Endothelial cell of umbilical vein (primary cell): Measurements from ENCODE around the gene GKN2. TPM values are rescaled to one million over a fixed set of nuclear protein-coding genes. Genes with fewer than 3 reads are reported as not detected.

ENCODE experiments used
- BruUV-seq: library from RNA; stranded (reverse); fragments of 400-500 nt; replicated peaks from 2 replicates; lab custom pipeline; 2021; lab: Mats Ljungman, UMichigan
- CTCF ChIA-PET: fragments of 300-600, 350-600 bp; sonication (Branson Sonifier 250); formaldehyde crosslinking; loops from one replicate; lab custom pipeline; 2021; ENCODE audit warnings: antibody characterized with exemption, inconsistent platforms; lab: Charles Lee
- POLR2A ChIA-PET: fragments of 300-600, 350-600 bp; sonication (Branson Sonifier 250); formaldehyde crosslinking; loops from one replicate; lab custom pipeline; 2021; ENCODE audit warnings: antibody characterized with exemption, inconsistent platforms; lab: Charles Lee
- DNase-seq: peaks from one replicate; pipeline ENCODE4 v3.0.0-alpha.2; 2011; ENCODE audit warnings: low read depth, low spot score
- FAIRE-seq: peaks from 2 replicates; lab custom pipeline; 2011; peaks lifted over from hg19 to GRCh38; lab: Jason Lieb, UNC
- H2AFZ ChIP-seq: 2 replicates; pipeline ENCODE4 v1.6.0; 2012; ENCODE audit warnings: low read depth, low read length, control low read depth, inconsistent platforms
- H3K27ac ChIP-seq: 2 replicates; pipeline ENCODE4 v1.5.1; 2011; ENCODE audit warnings: low read depth, mild to moderate bottlenecking, control low read depth, low read length, moderate library complexity; ENCODE audit not compliant: insufficient read depth
- H3K27me3 ChIP-seq, 2 experiments: 2 replicates each; pipeline versions ENCODE4 v1.6.0 to v1.6.1; 2011; ENCODE audit warnings: low read length in 2 of 2, mixed read lengths in 1 of 2; ENCODE audit not compliant: control insufficient read depth in 2 of 2, insufficient read depth in 2 of 2
- H3K36me3 ChIP-seq, 2 experiments: 2 replicates in 1 of 2; 3 replicates in 1 of 2; pipeline ENCODE4 v1.5.1; 2011; ENCODE audit warnings: low read length in 2 of 2, mild to moderate bottlenecking in 1 of 2, moderate library complexity in 1 of 2; ENCODE audit not compliant: control insufficient read depth in 2 of 2, insufficient read depth in 2 of 2; ENCODE audit errors: extremely low read depth in 1 of 2
- H3K4me1 ChIP-seq: 3 replicates; pipeline ENCODE4 v1.5.1; 2011; ENCODE audit warnings: mild to moderate bottlenecking, low read length; ENCODE audit not compliant: control insufficient read depth, insufficient read depth; ENCODE audit errors: extremely low read depth
- H3K4me2 ChIP-seq: 2 replicates; pipeline ENCODE4 v1.6.1; 2011; ENCODE audit warnings: low read length, control low read depth, mixed read lengths; ENCODE audit not compliant: insufficient read depth
- H3K4me3 ChIP-seq, 3 experiments: fragments of 200-600 bp in 1 of 3; sonication (generic), shearing (Covaris generic) in 1 of 3; replicated peaks in 1 of 3; 2 replicates each; pipeline ENCODE4 v1.5.1; 2011 to 2016; ENCODE audit warnings: control low read depth in 3 of 3, low read length in 3 of 3, mild to moderate bottlenecking in 2 of 3, inconsistent platforms in 1 of 3, low read depth in 1 of 3, moderate library complexity in 1 of 3; ENCODE audit not compliant: insufficient read depth in 1 of 3
- H3K79me2 ChIP-seq: 2 replicates; pipeline ENCODE4 v1.6.0; 2012; ENCODE audit warnings: low read length, inconsistent platforms; ENCODE audit not compliant: control insufficient read depth, insufficient read depth
- H3K9ac ChIP-seq: replicated peaks from 2 replicates; pipeline ENCODE3; 2011; ENCODE audit warnings: low read length, control low read depth; ENCODE audit not compliant: insufficient read depth; ENCODE audit errors: extremely low read depth
- H3K9me1 ChIP-seq: replicated peaks from 3 replicates; pipeline ENCODE4 v1.6.0; 2011; ENCODE audit warnings: mild to moderate bottlenecking, low read length; ENCODE audit not compliant: control insufficient read depth, insufficient read depth; ENCODE audit errors: extremely low read depth
- H3K9me3 ChIP-seq: replicated peaks from 2 replicates; pipeline ENCODE4 v1.5.1; 2012; ENCODE audit warnings: low read length, inconsistent platforms; ENCODE audit not compliant: control insufficient read depth, insufficient read depth
- H4K20me1 ChIP-seq: replicated peaks from 2 replicates; pipeline ENCODE3; 2011; ENCODE audit warnings: mild to moderate bottlenecking, low read length; ENCODE audit not compliant: control insufficient read depth, insufficient read depth; ENCODE audit errors: extremely low read depth
- CTCF ChIP-seq, 2 donors: IDR thresholded peaks; 1 replicate in 1 of 2; 2 replicates in 1 of 2; pipeline ENCODE4 v1.5.1; 2011; ENCODE audit warnings: low read length in 2 of 2, mild to moderate bottlenecking in 2 of 2, moderate library complexity in 2 of 2, control low read depth in 1 of 2, inconsistent platforms in 1 of 2, low read depth in 1 of 2; ENCODE audit not compliant: insufficient read depth in 1 of 2; ENCODE audit errors: extremely low read depth in 1 of 2
- EZH2 ChIP-seq: IDR thresholded peaks from 2 replicates; pipeline ENCODE4 v1.6.1; 2012; ENCODE audit warnings: borderline replicate concordance, low read depth, mild to moderate bottlenecking, moderate library complexity, low read length, inconsistent platforms; ENCODE audit not compliant: severe bottlenecking
- FOS ChIP-seq: IDR thresholded peaks from 2 replicates; pipeline ENCODE4 v1.6.1; 2011; ENCODE audit warnings: mild to moderate bottlenecking, low read length, moderate library complexity, borderline replicate concordance; ENCODE audit not compliant: insufficient read depth
- GATA2 ChIP-seq: IDR thresholded peaks from 2 replicates; pipeline ENCODE4 v1.7.0; 2011; ENCODE audit warnings: low read depth, mild to moderate bottlenecking, moderate library complexity, mixed read lengths, low read length; ENCODE audit not compliant: insufficient read length, insufficient read depth
- JUN ChIP-seq: IDR thresholded peaks from 2 replicates; pipeline ENCODE4 v1.6.1; 2011; ENCODE audit warnings: borderline replicate concordance, low read depth; ENCODE audit not compliant: insufficient read length, insufficient read depth
- MYC ChIP-seq: IDR thresholded peaks from one replicate; pipeline ENCODE4 v1.6.1; 2011; ENCODE audit warnings: mild to moderate bottlenecking, low read depth, low read length
- POLR2A ChIP-seq: IDR thresholded peaks from 2 replicates; pipeline ENCODE4 v1.6.1; 2012; ENCODE audit warnings: low read depth, mild to moderate bottlenecking, control low read depth, low read length
- POLR2AphosphoS5 ChIP-seq: IDR thresholded peaks from 2 replicates; pipeline ENCODE4 v1.6.1; 2012; ENCODE audit warnings: low read depth, mild to moderate bottlenecking, control low read depth, low read length, moderate library complexity; ENCODE audit not compliant: insufficient read depth
- dilution Hi-C: fragments of 300-500 bp; cut with MboI; formaldehyde crosslinking; loops from one replicate; pipeline ENCODE4 v1.15.0; 2019; ENCODE audit warnings: low sequenced_read_pairs; ENCODE audit not compliant: extremely low pct_ligation_motif_present
- intact Hi-C: fragments of 100-400 bp; cut with micrococcal nuclease; formaldehyde crosslinking; loops from one replicate; pipeline ENCODE4 v1.10.0; 2022
- polyA plus RNA-seq, 4 experiments: library from polyadenylated mRNA; depleted of rRNA in 3 of 4; stranded (reverse) in 3 of 4; unstranded in 1 of 4; fragments of >200 nt; gene quantifications; 2 replicates each; pipeline versions ENCODE4 v1.2.1 to v1.2.3, GENCODE V29; 2011 to 2012; ENCODE audit warnings: missing spikeins in 1 of 4
- total RNA-seq: library from RNA; stranded (reverse); gene quantifications from 2 replicates; pipeline ENCODE4 v1.2.3, GENCODE V29; 2021
- TF ChIP-seq, protein P1 (sequence below): IDR thresholded peaks from 2 replicates; pipeline ENCODE4 v1.6.1; 2011; ENCODE audit not compliant: insufficient read depth, insufficient read length

GKN2 gene
- total and polyA plus RNA-seq, 2 donors (not counting 3 experiments of a cell fraction or from before 2014, with no cell fraction given): not detected

GRCh38 chr2:68992341-68992740 lies 39.6 kb upstream of the GKN2 start:
- ChIA-PET POLR2A (no interaction called here), CTCF (interaction anchor here (1.6 kb wide), 1 partner anchor 22 kb away, joined by 4 read pairs; no protein-coding TSS in a partner anchor)
- Histone ChIP-seq H3K4me3 (no peak overlapping the region), H3K9ac (no peak overlapping the region), H4K20me1 (no peaks in the 10 kb centered on the region), H2AFZ (no peak overlapping the region), H3K4me2 (no peak overlapping the region), H3K36me3 (no peaks in the 10 kb centered on the region), H3K9me3 (no peaks in the 10 kb centered on the region), H3K79me2 (no peaks in the 10 kb centered on the region), H3K9me1 (no peaks in the 10 kb centered on the region), H3K27ac (no peak overlapping the region), H3K4me1 (no peaks in the 10 kb centered on the region), H3K27me3 (peaks cover 17 to 37% of the 10 kb centered on the region in 2 experiments)
- no peak for DNase-seq
- dilution Hi-C loops (no loop called here), intact Hi-C loops (no loop called here)
- no peak for FAIRE-seq
- BruUV-seq: no TSS peak
- no peak for TF ChIP-seq MYC
- TF ChIP-seq EZH2: no peak
- no peak for TF ChIP-seq POLR2AphosphoS5
- TF ChIP-seq, protein P1, sequence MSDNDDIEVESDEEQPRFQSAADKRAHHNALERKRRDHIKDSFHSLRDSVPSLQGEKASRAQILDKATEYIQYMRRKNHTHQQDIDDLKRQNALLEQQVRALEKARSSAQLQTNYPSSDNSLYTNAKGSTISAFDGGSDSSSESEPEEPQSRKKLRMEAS: no peak
- no peak for TF ChIP-seq JUN
- no peak for TF ChIP-seq GATA2
- TF ChIP-seq CTCF (IDR thresholded peaks at IDR 0.05; ENCODE audit: extremely low read depth in 1 of 2, insufficient read depth in 1 of 2, low read depth in 1 of 2, low read length in 2 of 2): no peak
- no peak for TF ChIP-seq POLR2A
- no peak for TF ChIP-seq FOS
